RWPE1 (cell line): ENCODE measurements around the gene GRIPAP1.

Experiments
- CTCF ChIA-PET: fragments of 350-600 bp; sonication (Branson Sonifier 250); formaldehyde crosslinking; extraction: SDS; loops from one replicate; lab custom pipeline; 2021; lab: Yijun Ruan, JAX
- POLR2A ChIA-PET: fragments of 400-600 bp; formaldehyde crosslinking; extraction: SDS; loops from one replicate; lab custom pipeline; 2020; ENCODE audit warnings: antibody characterized with exemption; ENCODE audit not compliant: low non-redundant PET; lab: Yijun Ruan, JAX
- DNase-seq: peaks from one replicate; pipeline ENCODE4 v3.0.0; 2012; ENCODE audit warnings: low spot score
- H3K27ac ChIP-seq: fragments of 450-650 bp; 2 replicates; pipeline ENCODE4 v1.5.1; 2017
- CTCF ChIP-seq: fragments of 450-650 bp; conservative IDR thresholded peaks from 2 replicates; pipeline ENCODE4 v1.5.1; 2017; ENCODE audit warnings: low read depth, mild to moderate bottlenecking

GRIPAP1 gene

GRCh38 chrX:48974574-48974973 is 27.5 kb downstream of the GRIPAP1 start:
- no peak for TF ChIP-seq CTCF
- CTCF ChIA-PET: no interaction called here
- DNase-seq: no peak
- POLR2A ChIA-PET: no interaction called here
- no peak overlapping the region for H3K27ac ChIP-seq

DNA sequence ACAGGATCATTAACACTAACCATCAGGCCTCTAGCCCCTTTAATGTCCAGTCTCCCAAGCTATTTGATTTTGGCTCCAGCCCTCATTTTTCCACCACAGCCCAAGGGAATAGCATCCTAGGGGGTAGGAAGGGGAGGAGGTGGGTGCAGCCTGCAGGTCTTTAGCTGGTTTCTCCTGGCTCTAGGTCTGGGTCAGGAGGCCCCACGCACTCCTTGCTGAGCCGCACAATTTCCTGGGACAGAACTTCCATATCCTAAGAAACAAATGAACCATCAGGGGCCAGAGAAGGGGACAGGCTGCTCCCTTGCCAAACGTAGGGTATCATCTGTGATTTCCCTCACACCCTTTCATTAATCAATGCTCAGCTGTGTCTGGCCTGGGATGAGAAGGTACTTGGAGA is 28.0 kb downstream of the GRIPAP1 start:
- POLR2A ChIA-PET: no interaction called here

GRCh38 chrX:48972220-48973164 is 29.6 kb downstream of the GRIPAP1 start:
- CTCF ChIA-PET: interaction anchor here (0.6 to 1.8 kb wide), 4 partner anchors 13 to 72 kb away, joined by 3 to 6 read pairs (median 4); no protein-coding TSS in a partner anchor
- POLR2A ChIA-PET: no interaction called here
- DNase-seq: no peak
- no peak overlapping the region for H3K27ac ChIP-seq
- TF ChIP-seq CTCF: peak; percentile 48

More for the DNA sequence above, 28.0 kb downstream of the GRIPAP1 start:
- DNase-seq: no peak
- H3K27ac ChIP-seq: no peak overlapping the region
- TF ChIP-seq CTCF: no peak
- CTCF ChIA-PET: no interaction called here

- H3K27ac ChIP-seq: no peak within 1 kb of the TSS
- POLR2A ChIA-PET: no interaction called here
- CTCF ChIA-PET: interaction anchor here (0.6 to 1.8 kb wide), 3 partner anchors 12 to 72 kb away, joined by 3 to 6 read pairs (median 5); no protein-coding TSS in a partner anchor
- no peak for TF ChIP-seq CTCF
- DNase-seq: no peak
These were observed 30.5 kb downstream of the GRIPAP1 start, which contains the start of gene KCND1 for GRCh38 chrX:48971249-48972219. TSS of gene KCND1 (minus strand) at chrX:48971844. CDS start at chrX:48970271, 1,573 bp downstream.

DNA sequence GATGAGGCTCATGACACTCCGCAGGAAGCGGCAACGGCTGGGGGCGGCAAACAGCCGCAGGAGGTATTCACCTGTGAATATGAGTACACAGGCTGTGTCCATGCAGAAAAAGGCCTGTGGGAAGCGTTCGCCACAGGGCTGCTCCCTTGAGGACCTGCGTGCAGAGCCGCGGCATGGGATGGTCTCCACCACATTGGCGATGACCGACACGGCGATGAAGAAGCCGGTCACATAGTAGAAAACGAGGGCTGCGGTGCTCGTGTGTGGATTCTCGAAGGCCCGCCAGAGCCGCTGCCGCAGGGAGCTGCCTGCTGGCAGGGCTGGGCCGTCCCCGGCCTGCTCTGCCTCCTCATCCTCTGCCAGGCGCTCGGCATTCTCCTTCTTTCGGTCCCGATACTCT is 32.6 kb downstream of the GRIPAP1 start:
- TF ChIP-seq CTCF: no peak
- H3K27ac ChIP-seq: no peak overlapping the region
- no peak for DNase-seq
- ChIA-PET POLR2A (no interaction called here), CTCF (no interaction called here)

GRCh38 chrX:48968377-48968776 is 33.7 kb downstream of the GRIPAP1 start:
- DNase-seq: no peak
- CTCF ChIA-PET: no interaction called here
- no peak overlapping the region for H3K27ac ChIP-seq
- TF ChIP-seq CTCF: no peak
- POLR2A ChIA-PET: no interaction called here
